H9 (cell line): ENCODE data around the gene FTO. TPM values are rescaled to one million over a fixed set of nuclear protein-coding genes. Genes with fewer than 3 reads are reported as not detected.

Source experiments
- DNase-seq: peaks from one replicate; pipeline ENCODE4 v3.0.0-alpha.2; 2017
- H2AFZ ChIP-seq: one replicate; pipeline ENCODE4 v1.6.1; 2013; ENCODE audit warnings: mild to moderate bottlenecking, low read length, control low read depth, moderate library complexity
- H2AK5ac ChIP-seq: 2 replicates; pipeline ENCODE4 v1.6.1; 2013; ENCODE audit warnings: low read length, control low read depth, mixed read lengths; ENCODE audit not compliant: insufficient read length
- H2BK120ac ChIP-seq: one replicate; pipeline ENCODE4 v1.6.1; 2013; ENCODE audit warnings: low read depth, mild to moderate bottlenecking, low read length, control low read depth, inconsistent platforms; ENCODE audit not compliant: poor library complexity, severe bottlenecking
- H2BK12ac ChIP-seq: 2 replicates; pipeline ENCODE4 v1.6.1; 2013; ENCODE audit warnings: low read length, control low read depth, mixed read lengths, low read depth; ENCODE audit not compliant: insufficient read length
- H2BK15ac ChIP-seq: 2 replicates; pipeline ENCODE4 v1.6.1; 2013; ENCODE audit warnings: low read depth, low read length, control low read depth
- H2BK20ac ChIP-seq: one replicate; pipeline ENCODE4 v1.6.1; 2013; ENCODE audit warnings: low read depth, mild to moderate bottlenecking, low read length, control low read depth, inconsistent platforms; ENCODE audit not compliant: poor library complexity, severe bottlenecking
- H2BK5ac ChIP-seq: 2 replicates; pipeline ENCODE4 v1.6.1; 2013; ENCODE audit warnings: low read length, control low read depth, mixed read lengths; ENCODE audit not compliant: insufficient read length
- H3K14ac ChIP-seq: 2 replicates; pipeline ENCODE4 v1.6.1; 2013; ENCODE audit warnings: low read length, control low read depth; ENCODE audit not compliant: insufficient read depth
- H3K18ac ChIP-seq: 2 replicates; pipeline ENCODE4 v1.6.1; 2013; ENCODE audit warnings: low read depth, mild to moderate bottlenecking, mixed read lengths, low read length, control low read depth; ENCODE audit not compliant: insufficient read length
- H3K23ac ChIP-seq: 2 replicates; pipeline ENCODE4 v1.6.1; 2013; ENCODE audit warnings: low read length, control low read depth, mixed read lengths, low read depth; ENCODE audit not compliant: insufficient read length
- H3K23me2 ChIP-seq: 2 replicates; pipeline ENCODE4 v1.6.1; 2013; ENCODE audit warnings: low read depth, mild to moderate bottlenecking, mixed read lengths, low read length, control low read depth; ENCODE audit not compliant: insufficient read length, poor library complexity, severe bottlenecking
- H3K27ac ChIP-seq: 2 replicates; pipeline ENCODE4 v1.5.1; 2013; ENCODE audit warnings: low read length, control low read depth, mixed read lengths, low read depth; ENCODE audit not compliant: insufficient read length
- H3K27me3 ChIP-seq: 2 replicates; pipeline ENCODE4 v1.6.1; 2013; ENCODE audit warnings: low read length, control low read depth, inconsistent platforms; ENCODE audit not compliant: insufficient read depth
- H3K4ac ChIP-seq: 2 replicates; pipeline ENCODE4 v1.6.1; 2013; ENCODE audit warnings: low read depth, mild to moderate bottlenecking, control low read depth, inconsistent platforms, low read length, moderate library complexity
- H3K4me1 ChIP-seq: 2 replicates; pipeline ENCODE4 v1.6.1; 2013; ENCODE audit warnings: low read length, control low read depth, inconsistent platforms; ENCODE audit not compliant: insufficient read depth
- H3K4me2 ChIP-seq: 2 replicates; pipeline ENCODE4 v1.6.1; 2013; ENCODE audit warnings: low read length, control low read depth, mixed read lengths; ENCODE audit not compliant: insufficient read length, insufficient read depth
- H3K56ac ChIP-seq: 2 replicates; pipeline ENCODE4 v1.6.1; 2013; ENCODE audit warnings: low read depth, mild to moderate bottlenecking, mixed read lengths, low read length, control low read depth; ENCODE audit not compliant: insufficient read length
- H3K79me1 ChIP-seq: 2 replicates; pipeline ENCODE4 v1.6.1; 2013; ENCODE audit warnings: low read depth, mild to moderate bottlenecking, moderate library complexity, low read length, control low read depth, inconsistent platforms; ENCODE audit not compliant: insufficient read depth, poor library complexity, severe bottlenecking
- H3K79me2 ChIP-seq: 2 replicates; pipeline ENCODE4 v1.6.1; 2013; ENCODE audit warnings: low read length, control low read depth, inconsistent platforms; ENCODE audit not compliant: insufficient read depth
- H3K9ac ChIP-seq: 2 replicates; pipeline ENCODE4 v1.6.1; 2013; ENCODE audit warnings: low read length, control low read depth, mixed read lengths; ENCODE audit not compliant: insufficient read length; ENCODE audit errors: extremely low read depth
- H3K9me3 ChIP-seq: one replicate; pipeline ENCODE4 v1.6.1; 2013; ENCODE audit warnings: low read depth, low read length, inconsistent platforms; ENCODE audit not compliant: control insufficient read depth
- H3T11ph ChIP-seq: one replicate; pipeline ENCODE4 v1.6.1; 2013; ENCODE audit warnings: mild to moderate bottlenecking, low read length, control low read depth, inconsistent platforms
- H4K20me1 ChIP-seq: one replicate; pipeline ENCODE4 v1.6.1; 2013; ENCODE audit not compliant: control insufficient read depth, insufficient read length, insufficient read depth
- H4K5ac ChIP-seq: 2 replicates; pipeline ENCODE4 v1.6.1; 2013; ENCODE audit warnings: low read depth, mild to moderate bottlenecking, mixed read lengths, low read length, control low read depth; ENCODE audit not compliant: insufficient read length
- H4K8ac ChIP-seq: replicated peaks from 2 replicates; pipeline ENCODE4 v1.6.1; 2013; ENCODE audit warnings: low read length, control low read depth, mixed read lengths, low read depth; ENCODE audit not compliant: insufficient read length
- H4K91ac ChIP-seq: 2 replicates; pipeline ENCODE4 v1.6.1; 2013; ENCODE audit warnings: low read depth, mild to moderate bottlenecking, moderate library complexity, mixed read lengths, low read length, control low read depth; ENCODE audit not compliant: insufficient read length
- H3K27ac Mint-ChIP-seq, 3 experiments: 2 replicates in 2 of 3; 3 replicates in 1 of 3; pipeline ENCODE4 v1.8.0; 2020 to 2021; ENCODE audit warnings: mixed read lengths in 3 of 3, mild to moderate bottlenecking in 1 of 3, moderate library complexity in 1 of 3
- H3K27me3 Mint-ChIP-seq: 2 replicates; pipeline ENCODE4 v1.8.0; 2021; ENCODE audit warnings: low read depth, mild to moderate bottlenecking, moderate library complexity, mixed read lengths
- H3K36me3 Mint-ChIP-seq, 3 experiments: 2 replicates in 2 of 3; 3 replicates in 1 of 3; pipeline ENCODE4 v1.8.0; 2020 to 2021; ENCODE audit warnings: low read depth in 3 of 3, mixed read lengths in 3 of 3; ENCODE audit not compliant: insufficient read depth in 1 of 3
- H3K4me1 Mint-ChIP-seq, 2 experiments: 2 replicates each; pipeline ENCODE4 v1.8.0; 2020; ENCODE audit warnings: mixed read lengths in 2 of 2
- H3K4me3 Mint-ChIP-seq, 2 experiments: 2 replicates in 1 of 2; 3 replicates in 1 of 2; pipeline ENCODE4 v1.8.0; 2020 to 2021; ENCODE audit warnings: mild to moderate bottlenecking in 2 of 2, mixed read lengths in 2 of 2, moderate library complexity in 1 of 2
- H3K9me3 Mint-ChIP-seq, 2 experiments: 2 replicates in 1 of 2; 3 replicates in 1 of 2; pipeline ENCODE4 v1.8.0; 2020; ENCODE audit warnings: mild to moderate bottlenecking in 2 of 2, mixed read lengths in 2 of 2, moderate library complexity in 1 of 2
- CTCF ChIP-seq: fragments of 200-600 bp; sonication (generic); conservative IDR thresholded peaks from 3 replicates; pipeline ENCODE4 v1.8.0; 2021; ENCODE audit warnings: antibody characterized with exemption, mild to moderate bottlenecking
- WGBS: extraction: QIAGEN DNeasy Blood & Tissue Kit; methylation state at CpG from one replicate; pipeline ENCODE4 v1.1.7; 2013; ENCODE audit warnings: missing lambda C conversion rate, low lambda C conversion rate, mixed read lengths; ENCODE audit not compliant: insufficient read length; ENCODE audit errors: extremely low coverage; 5-methylcytosine and 5-hydroxymethylcytosine counted together
- total RNA-seq: library from RNA; stranded (reverse); gene quantifications from 2 replicates; pipeline ENCODE4 v1.2.1, GENCODE V29; 2021

FTO gene
- total RNA-seq, 1 experiment from 2014 or later = 67.9 TPM

- no peaks in the 10 kb centered on the region for H3K23me2 ChIP-seq
- no peak overlapping the region for H2BK120ac ChIP-seq
- H3K18ac ChIP-seq = no peak overlapping the region
- no peak overlapping the region for H3K4me2 ChIP-seq
- no peak overlapping the region for H2AFZ ChIP-seq
- Mint-ChIP-seq H3K9me3 (no peaks in the 10 kb centered on the region), H3K27ac (no peak overlapping the region; a peak in 1 of 7 replicates), H3K36me3 (0 out of 7 replicates have a peak, but pooled peaks cover 0 to 4% (median 0%) of the 10 kb centered on the region in 3 experiments), H3K27me3 (no peaks in the 10 kb centered on the region), H3K4me1 (peaks cover 16 to 18% of the 10 kb centered on the region in 2 experiments), H3K4me3 (no peak overlapping the region)
- H3K9ac ChIP-seq = no peak overlapping the region
- H3K27ac ChIP-seq = no peak overlapping the region
- H3K79me1 ChIP-seq = no peaks in the 10 kb centered on the region
- no peaks in the 10 kb centered on the region for H3K27me3 ChIP-seq
- TF ChIP-seq CTCF = no peak
- H3K23ac ChIP-seq = no peak overlapping the region
- H4K20me1 ChIP-seq = no peaks in the 10 kb centered on the region
- WGBS = no CpG with 5 or more reads among the region's 9 CpGs
- no peak overlapping the region for H2BK5ac ChIP-seq
- H2BK15ac ChIP-seq = no peak overlapping the region
- H3K79me2 ChIP-seq = no peaks in the 10 kb centered on the region
- H4K91ac ChIP-seq = no peak overlapping the region
- H4K8ac ChIP-seq = no peak overlapping the region
- no peak overlapping the region for H2AK5ac ChIP-seq
- H3K4ac ChIP-seq = no peak overlapping the region
- H3K4me1 ChIP-seq = no peaks in the 10 kb centered on the region
- no peaks in the 10 kb centered on the region for H3K9me3 ChIP-seq
- H3K56ac ChIP-seq = no peak overlapping the region
- H2BK20ac ChIP-seq = no peak overlapping the region
- no peak overlapping the region for H3K14ac ChIP-seq
- no peak for DNase-seq
- H4K5ac ChIP-seq = no peak overlapping the region
- H3T11ph ChIP-seq = no peak overlapping the region
- no peak overlapping the region for H2BK12ac ChIP-seq
These were observed 219.0 kb downstream of the FTO start for GRCh38 chr16:53922807-53923571.
